SU-DHL-6 (cell line): ENCODE measurements around the gene RBP3.

Source experiments
- H2AFZ ChIP-seq: fragments of 200-600 bp; sonication (generic); 2 replicates; pipeline ENCODE4 v1.6.1; 2014; ENCODE audit warnings: low read depth, mild to moderate bottlenecking, moderate library complexity, mixed read lengths, antibody characterized with exemption, low read length; ENCODE audit not compliant: severe bottlenecking
- H3F3A ChIP-seq: fragments of 200-600 bp; shearing (Covaris generic); 2 replicates; pipeline ENCODE4 v1.6.0; 2016; ENCODE audit warnings: antibody characterized with exemption, mild to moderate bottlenecking; ENCODE audit not compliant: insufficient read depth
- H3K27ac ChIP-seq: fragments of 200-600 bp; sonication (generic); 2 replicates; pipeline ENCODE4 v1.5.1; 2016; ENCODE audit warnings: low read depth, mild to moderate bottlenecking, low read length, moderate library complexity, mixed read lengths
- H3K27me3 ChIP-seq: fragments of 200-600 bp; sonication (generic), shearing (Covaris generic); 2 replicates; pipeline ENCODE4 v1.6.0; 2014; ENCODE audit warnings: mild to moderate bottlenecking, low read length
- H3K36me3 ChIP-seq: fragments of 200-600 bp; sonication (generic); 2 replicates; pipeline ENCODE4 v1.6.1; 2014; ENCODE audit warnings: mild to moderate bottlenecking, low read length, mixed read lengths
- H3K4me2 ChIP-seq: fragments of 300-600, 200-600 bp; shearing (Covaris generic), sonication (generic); 2 replicates; pipeline ENCODE4 v1.6.0; 2014; ENCODE audit warnings: low read length, low read depth, mild to moderate bottlenecking; ENCODE audit not compliant: poor library complexity, severe bottlenecking
- H3K4me3 ChIP-seq: fragments of 200-600 bp; sonication (generic); 2 replicates; pipeline ENCODE4 v1.5.1; 2014; ENCODE audit warnings: antibody characterized with exemption, low read length, mild to moderate bottlenecking, mixed read lengths; ENCODE audit not compliant: insufficient read depth, poor library complexity, severe bottlenecking
- H3K79me2 ChIP-seq: fragments of 200-600 bp; sonication (generic); 2 replicates; pipeline ENCODE4 v1.6.1; 2014; ENCODE audit warnings: mild to moderate bottlenecking, low read length, moderate library complexity; ENCODE audit not compliant: insufficient read depth
- H3K9ac ChIP-seq: fragments of 200-600 bp; sonication (generic); 2 replicates; pipeline ENCODE4 v1.7.0; 2014; ENCODE audit warnings: mild to moderate bottlenecking, low read length
- H3K9me2 ChIP-seq: fragments of 200-600 bp; sonication (generic); replicated peaks from 2 replicates; pipeline ENCODE4 v1.6.1; 2014; ENCODE audit warnings: low read length; ENCODE audit not compliant: insufficient read depth
- H3K9me3 ChIP-seq: fragments of 200-600 bp; sonication (generic); 2 replicates; pipeline ENCODE4 v1.6.1; 2014; ENCODE audit warnings: low read length, mixed read lengths; ENCODE audit not compliant: insufficient read depth
- H4K20me1 ChIP-seq: fragments of 200-600 bp; sonication (generic); 2 replicates; pipeline ENCODE4 v1.6.1; 2014; ENCODE audit warnings: low read depth, mild to moderate bottlenecking, antibody characterized with exemption, low read length, moderate library complexity, mixed read lengths
- EZH2phosphoT487 ChIP-seq: fragments of 200-600 bp; sonication (generic), shearing (Covaris generic); conservative IDR thresholded peaks from 2 replicates; pipeline ENCODE4 v1.6.1; 2018; ENCODE audit warnings: mild to moderate bottlenecking, antibody characterized with exemption, low read length, moderate library complexity, mixed read lengths
- TF ChIP-seq, protein P1 (sequence below): fragments of 200-600 bp; sonication (generic); IDR thresholded peaks from one replicate; pipeline ENCODE4 v1.5.1; 2017; ENCODE audit warnings: antibody characterized with exemption, mild to moderate bottlenecking, low read length, moderate library complexity; ENCODE audit not compliant: insufficient read depth, poor library complexity, severe bottlenecking

RBP3 gene

DNA sequence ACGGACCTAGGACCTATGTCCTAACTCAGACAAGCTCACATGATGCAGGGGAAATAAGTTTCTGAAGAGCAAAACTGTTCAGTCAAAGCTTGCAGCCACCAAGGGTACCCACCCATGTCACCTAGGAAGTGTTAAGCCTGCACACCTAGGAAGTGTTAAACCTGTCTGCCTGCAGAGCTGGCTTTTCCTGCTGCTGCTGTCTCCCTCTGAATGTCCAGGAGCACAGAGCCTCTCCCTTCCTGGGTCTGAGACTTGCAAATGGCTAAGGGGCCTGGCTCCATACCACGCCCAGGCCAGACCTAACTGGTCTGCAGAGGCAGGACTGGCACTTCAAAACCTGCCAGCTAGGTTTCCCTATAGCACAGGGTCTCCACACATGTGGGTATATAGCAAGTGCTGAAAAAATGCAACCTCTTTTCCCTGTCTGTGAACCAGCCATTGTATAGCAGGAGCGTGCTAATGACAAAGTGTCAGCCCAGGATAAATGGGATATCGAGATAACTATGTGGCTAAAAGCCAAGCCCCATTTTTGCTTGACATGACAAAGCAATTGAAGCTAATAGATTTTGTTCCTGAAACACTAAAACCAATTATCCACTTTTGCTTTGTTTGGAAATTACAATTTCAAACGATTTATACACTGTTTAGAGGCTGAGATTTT, 24.4 kb upstream of the RBP3 start:
- H4K20me1 ChIP-seq, result no peaks in the 10 kb centered on the region

DNA sequence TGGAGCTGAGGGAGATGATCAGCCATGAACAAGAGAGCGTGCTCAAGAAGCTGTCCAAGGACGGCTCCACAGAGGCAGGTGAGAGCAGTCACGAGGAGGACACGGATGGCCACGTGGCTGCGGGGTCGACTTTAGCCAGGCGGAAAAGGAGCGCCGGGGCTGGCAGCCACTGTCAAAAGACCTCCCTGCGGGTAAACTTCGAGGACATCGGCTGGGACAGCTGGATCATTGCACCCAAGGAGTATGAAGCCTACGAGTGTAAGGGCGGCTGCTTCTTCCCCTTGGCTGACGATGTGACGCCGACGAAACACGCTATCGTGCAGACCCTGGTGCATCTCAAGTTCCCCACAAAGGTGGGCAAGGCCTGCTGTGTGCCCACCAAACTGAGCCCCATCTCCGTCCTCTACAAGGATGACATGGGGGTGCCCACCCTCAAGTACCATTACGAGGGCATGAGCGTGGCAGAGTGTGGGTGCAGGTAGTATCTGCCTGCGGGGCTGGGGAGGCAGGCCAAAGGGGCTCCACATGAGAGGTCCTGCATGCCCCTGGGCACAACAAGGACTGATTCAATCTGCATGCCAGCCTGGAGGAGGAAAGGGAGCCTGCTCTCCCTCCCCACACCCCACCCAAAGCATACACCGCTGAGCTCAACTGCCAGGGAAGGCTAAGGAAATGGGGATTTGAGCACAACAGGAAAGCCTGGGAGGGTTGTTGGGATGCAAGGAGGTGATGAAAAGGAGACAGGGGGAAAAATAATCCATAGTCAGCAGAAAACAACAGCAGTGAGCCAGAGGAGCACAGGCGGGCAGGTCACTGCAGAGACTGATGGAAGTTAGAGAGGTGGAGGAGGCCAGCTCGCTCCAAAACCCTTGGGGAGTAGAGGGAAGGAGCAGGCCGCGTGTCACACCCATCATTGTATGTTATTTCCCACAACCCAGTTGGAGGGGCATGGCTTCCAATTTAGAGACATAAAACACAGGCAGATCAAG, 22.6 kb upstream of the RBP3 start:
- TF ChIP-seq, protein P1, sequence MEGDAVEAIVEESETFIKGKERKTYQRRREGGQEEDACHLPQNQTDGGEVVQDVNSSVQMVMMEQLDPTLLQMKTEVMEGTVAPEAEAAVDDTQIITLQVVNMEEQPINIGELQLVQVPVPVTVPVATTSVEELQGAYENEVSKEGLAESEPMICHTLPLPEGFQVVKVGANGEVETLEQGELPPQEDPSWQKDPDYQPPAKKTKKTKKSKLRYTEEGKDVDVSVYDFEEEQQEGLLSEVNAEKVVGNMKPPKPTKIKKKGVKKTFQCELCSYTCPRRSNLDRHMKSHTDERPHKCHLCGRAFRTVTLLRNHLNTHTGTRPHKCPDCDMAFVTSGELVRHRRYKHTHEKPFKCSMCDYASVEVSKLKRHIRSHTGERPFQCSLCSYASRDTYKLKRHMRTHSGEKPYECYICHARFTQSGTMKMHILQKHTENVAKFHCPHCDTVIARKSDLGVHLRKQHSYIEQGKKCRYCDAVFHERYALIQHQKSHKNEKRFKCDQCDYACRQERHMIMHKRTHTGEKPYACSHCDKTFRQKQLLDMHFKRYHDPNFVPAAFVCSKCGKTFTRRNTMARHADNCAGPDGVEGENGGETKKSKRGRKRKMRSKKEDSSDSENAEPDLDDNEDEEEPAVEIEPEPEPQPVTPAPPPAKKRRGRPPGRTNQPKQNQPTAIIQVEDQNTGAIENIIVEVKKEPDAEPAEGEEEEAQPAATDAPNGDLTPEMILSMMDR, result no peak
- no peak for TF ChIP-seq EZH2phosphoT487
- H3K4me2 ChIP-seq, result no peak overlapping the region
- H3K79me2 ChIP-seq, result no peaks in the 10 kb centered on the region
- no peaks in the 10 kb centered on the region for H3K9me3 ChIP-seq
- no peaks in the 10 kb centered on the region for H3K36me3 ChIP-seq
- H3K4me3 ChIP-seq, result no peak overlapping the region
- no peaks in the 10 kb centered on the region for H3F3A ChIP-seq
- H3K9ac ChIP-seq, result no peak overlapping the region
- H3K27me3 ChIP-seq, result no peaks in the 10 kb centered on the region
- H3K27ac ChIP-seq, result no peak overlapping the region
- H3K9me2 ChIP-seq, result no peaks in the 10 kb centered on the region
- no peaks in the 10 kb centered on the region for H4K20me1 ChIP-seq
- no peak overlapping the region for H2AFZ ChIP-seq

More for the DNA sequence above, 24.4 kb upstream of the RBP3 start:
- H3K27me3 ChIP-seq, result no peaks in the 10 kb centered on the region
- no peak overlapping the region for H3K9ac ChIP-seq
- H3K27ac ChIP-seq, result no peak overlapping the region
- TF ChIP-seq, protein P1, result no peak
- TF ChIP-seq EZH2phosphoT487, result no peak
- no peak overlapping the region for H3K4me3 ChIP-seq
- no peaks in the 10 kb centered on the region for H3K36me3 ChIP-seq
- no peak overlapping the region for H2AFZ ChIP-seq
- H3K9me2 ChIP-seq, result no peaks in the 10 kb centered on the region
- no peaks in the 10 kb centered on the region for H3K79me2 ChIP-seq
- H3K9me3 ChIP-seq, result no peaks in the 10 kb centered on the region
- H3K4me2 ChIP-seq, result no peak overlapping the region
- no peaks in the 10 kb centered on the region for H3F3A ChIP-seq

DNA sequence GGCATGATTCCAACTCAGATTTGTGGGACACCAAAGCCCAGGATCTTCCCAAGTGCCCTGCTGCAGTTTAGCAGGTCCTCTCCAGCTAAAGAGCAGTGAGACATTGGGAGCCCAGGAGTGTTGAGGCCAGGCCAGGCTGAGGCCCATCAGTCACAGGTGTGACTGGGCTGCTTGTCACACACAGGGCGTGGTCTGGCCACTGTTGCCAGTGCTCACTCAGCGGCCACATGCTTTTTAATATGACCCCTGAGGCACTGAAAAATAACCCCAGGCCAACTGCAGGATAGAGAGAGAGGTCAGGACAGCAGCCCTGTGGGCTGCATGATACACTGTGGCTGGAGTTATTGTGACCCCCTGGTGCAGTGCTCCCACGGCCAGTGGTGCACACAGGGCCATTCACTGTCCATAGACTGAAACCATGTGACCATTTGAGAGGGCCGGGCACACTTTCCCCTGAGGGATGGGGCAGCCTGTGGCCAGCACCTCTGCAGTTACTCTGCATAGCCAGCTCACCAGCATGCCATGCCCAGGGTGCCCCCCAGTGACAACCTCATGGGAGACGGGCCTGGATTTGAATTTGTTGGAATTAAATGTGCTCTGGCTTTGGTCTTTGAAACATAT, 21.7 kb upstream of the RBP3 start:
- H3K9me3 ChIP-seq, result no peaks in the 10 kb centered on the region
- H3K9ac ChIP-seq, result no peak overlapping the region
- H3K27me3 ChIP-seq, result no peaks in the 10 kb centered on the region
- TF ChIP-seq, protein P1, result no peak
- TF ChIP-seq EZH2phosphoT487, result no peak
- H2AFZ ChIP-seq, result no peak overlapping the region
- no peaks in the 10 kb centered on the region for H4K20me1 ChIP-seq
- no peak overlapping the region for H3K27ac ChIP-seq
- no peaks in the 10 kb centered on the region for H3F3A ChIP-seq
- no peak overlapping the region for H3K4me3 ChIP-seq
- H3K4me2 ChIP-seq, result no peak overlapping the region
- no peaks in the 10 kb centered on the region for H3K79me2 ChIP-seq
- H3K9me2 ChIP-seq, result no peaks in the 10 kb centered on the region
- H3K36me3 ChIP-seq, result no peaks in the 10 kb centered on the region
